ES-I3 (cell line): Measurements from ENCODE around the gene MED25.

Experiments
- H3K36me3 ChIP-seq: 2 replicates; pipeline ENCODE4 v1.6.1; 2013; ENCODE audit warnings: mild to moderate bottlenecking, low read length, control low read depth, moderate library complexity; ENCODE audit not compliant: insufficient read depth
- H3K4me1 ChIP-seq: 2 replicates; pipeline ENCODE4 v1.6.1; 2013; ENCODE audit warnings: mild to moderate bottlenecking, control low read depth, low read length; ENCODE audit not compliant: insufficient read depth
- H3K9ac ChIP-seq: 2 replicates; pipeline ENCODE4 v1.6.1; 2013; ENCODE audit warnings: low read depth, mild to moderate bottlenecking, low read length, moderate library complexity
- H3K9me3 ChIP-seq: 2 replicates; pipeline ENCODE4 v1.6.1; 2013; ENCODE audit warnings: mild to moderate bottlenecking, low read length, moderate library complexity; ENCODE audit not compliant: control insufficient read depth, insufficient read depth

MED25 gene

DNA sequence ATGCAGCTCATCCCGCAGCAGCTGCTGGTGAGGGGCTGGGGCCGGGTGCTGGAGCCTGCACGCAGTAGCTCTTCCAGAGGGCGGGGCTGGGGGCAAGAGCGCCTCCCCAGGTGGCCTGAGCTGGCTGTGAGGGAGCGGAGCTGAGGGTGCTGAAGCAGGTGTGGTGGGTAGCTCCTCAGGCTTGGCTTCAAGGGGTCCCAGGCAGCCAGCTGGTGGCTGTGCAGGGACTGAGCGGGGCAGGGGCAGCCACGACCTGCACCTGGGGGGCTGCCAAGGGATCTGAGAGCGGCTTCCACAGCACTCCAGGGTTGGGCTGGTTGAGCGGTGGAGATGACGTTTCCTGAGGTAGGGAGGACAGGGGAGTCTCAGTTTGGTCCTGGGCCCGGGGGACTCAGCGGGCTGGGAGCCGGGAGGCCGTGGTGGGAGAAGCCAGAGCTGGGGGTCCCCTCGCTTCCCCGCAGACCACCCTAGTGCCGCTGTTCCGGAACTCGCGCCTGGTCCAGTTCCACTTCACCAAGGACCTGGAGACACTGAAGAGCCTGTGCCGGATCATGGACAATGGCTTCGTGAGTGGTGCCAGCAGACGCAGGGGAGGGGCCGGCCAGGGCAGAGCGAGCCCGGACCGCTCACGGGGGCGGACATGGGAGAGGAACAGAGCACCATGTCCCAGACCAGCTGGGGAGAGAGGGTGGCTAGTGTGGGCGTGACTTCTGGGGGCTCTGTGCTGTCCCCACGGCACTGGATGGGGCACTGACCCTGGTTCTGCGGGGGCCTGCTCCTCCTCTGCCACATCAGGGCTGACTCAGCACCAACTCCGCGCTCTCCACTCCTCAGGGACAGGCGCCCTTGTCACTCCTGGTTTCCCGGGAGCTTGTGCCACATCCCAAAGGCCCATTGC is 40.2 kb downstream of the MED25 start:
- H3K4me1 ChIP-seq, result no peaks in the 10 kb centered on the region; the same call in 1 of the 2 replicates
- H3K9me3 ChIP-seq, result no peaks in the 10 kb centered on the region
- H3K9ac ChIP-seq, result no peak overlapping the region
- H3K36me3 ChIP-seq, result peaks cover 2% of the 10 kb centered on the region; the same call in 1 of the 2 replicates

DNA sequence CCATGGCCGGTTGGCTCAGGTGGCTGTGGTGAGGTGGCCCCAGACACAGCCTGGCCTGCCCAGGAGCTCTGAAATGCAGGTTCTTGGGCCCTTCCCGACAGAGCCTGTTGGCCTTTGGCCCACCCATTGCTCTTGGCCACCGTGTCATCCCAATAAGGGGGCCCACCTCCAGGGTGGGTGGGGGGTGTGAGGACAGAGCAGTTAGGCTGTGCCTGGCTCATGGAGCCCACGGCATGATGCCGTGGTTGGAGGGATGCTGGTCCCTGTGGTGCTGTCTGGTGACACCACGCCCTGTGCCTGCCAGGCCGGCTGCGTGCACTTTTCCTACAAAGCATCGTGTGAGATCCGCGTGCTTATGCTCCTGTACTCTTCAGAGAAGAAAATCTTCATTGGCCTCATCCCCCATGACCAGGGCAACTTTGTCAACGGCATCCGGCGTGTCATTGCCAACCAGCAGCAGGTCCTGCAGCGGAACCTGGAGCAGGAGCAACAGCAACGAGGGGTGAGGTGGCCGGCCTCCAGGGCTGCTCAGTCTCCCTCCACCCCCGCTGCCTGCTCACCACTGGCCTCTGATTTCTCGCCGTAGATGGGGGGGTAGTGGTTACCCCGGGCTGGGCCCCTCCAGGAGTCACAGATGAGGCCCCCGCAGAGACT is 41.7 kb downstream of the MED25 start:
- no peaks in the 10 kb centered on the region; the same call in 1 of the 2 replicates for H3K4me1 ChIP-seq
- peaks cover 12% of the 10 kb centered on the region for H3K36me3 ChIP-seq
- no peak overlapping the region for H3K9ac ChIP-seq
- H3K9me3 ChIP-seq, result no peaks in the 10 kb centered on the region

DNA sequence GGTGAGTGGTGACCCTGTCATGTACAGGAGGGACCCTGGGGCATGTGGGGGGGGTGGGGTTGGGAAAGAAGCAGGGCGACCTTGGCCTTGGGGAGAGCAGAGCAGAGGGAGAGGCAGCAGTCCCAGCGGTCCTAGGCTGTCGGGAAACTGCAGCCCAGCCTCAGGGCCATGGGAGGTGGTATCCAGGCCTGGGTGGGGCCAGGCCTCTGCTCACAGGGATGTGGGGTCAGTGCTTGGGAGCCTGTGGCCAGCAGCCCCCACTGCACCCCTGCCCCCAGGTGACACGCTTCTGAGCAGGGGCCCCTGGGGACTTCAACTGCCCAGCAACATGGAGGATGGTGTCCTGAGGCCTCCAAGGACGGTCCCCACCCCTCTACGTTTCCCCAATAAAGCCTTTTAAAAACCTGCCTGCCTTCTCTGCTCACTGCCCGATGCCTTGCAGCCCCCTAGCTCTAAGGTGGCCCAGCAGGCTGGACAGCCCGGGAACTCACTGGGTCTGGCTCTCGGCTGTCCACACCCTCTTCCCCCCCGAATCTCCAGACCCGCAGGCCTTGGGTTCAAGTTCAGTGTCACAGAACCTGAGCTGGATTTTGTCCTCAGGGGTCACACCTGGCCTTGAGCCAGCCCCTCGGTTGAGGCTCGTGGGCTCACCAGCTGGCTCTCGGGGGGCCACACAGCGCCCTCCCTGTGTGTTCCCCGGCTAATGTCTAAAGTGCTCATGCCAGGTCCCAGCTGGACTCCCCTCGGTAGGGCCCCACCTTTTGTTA is 42.4 kb downstream of the MED25 start:
- Histone ChIP-seq H3K9me3 (no peaks in the 10 kb centered on the region), H3K4me1 (no peaks in the 10 kb centered on the region; the same call in 1 of the 2 replicates), H3K36me3 (peaks cover 13% of the 10 kb centered on the region), H3K9ac (no peak overlapping the region)

DNA sequence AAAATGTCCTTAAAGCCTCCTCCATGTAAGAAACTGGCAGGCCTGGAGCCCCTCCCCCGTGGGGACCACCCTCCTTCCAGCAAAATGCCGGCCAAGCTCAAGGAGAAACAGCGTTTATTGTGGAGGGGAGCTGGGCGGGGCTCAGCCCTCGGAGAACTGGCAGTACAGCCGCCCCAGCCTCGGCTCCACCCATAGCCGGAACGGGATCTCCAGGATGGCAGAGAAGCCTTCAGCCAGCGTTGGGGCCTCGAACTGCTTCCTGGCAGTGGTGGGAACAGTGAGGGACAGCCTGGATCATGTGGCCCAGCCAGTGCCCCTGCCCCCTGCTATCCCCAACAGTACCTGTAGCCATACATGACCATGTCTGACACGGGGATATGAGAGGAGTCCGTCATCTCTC is 43.0 kb downstream of the MED25 start:
- peaks cover 13% of the 10 kb centered on the region for H3K36me3 ChIP-seq
- H3K4me1 ChIP-seq, result no peaks in the 10 kb centered on the region; the same call in 1 of the 2 replicates
- H3K9ac ChIP-seq, result no peak overlapping the region
- no peaks in the 10 kb centered on the region for H3K9me3 ChIP-seq

DNA sequence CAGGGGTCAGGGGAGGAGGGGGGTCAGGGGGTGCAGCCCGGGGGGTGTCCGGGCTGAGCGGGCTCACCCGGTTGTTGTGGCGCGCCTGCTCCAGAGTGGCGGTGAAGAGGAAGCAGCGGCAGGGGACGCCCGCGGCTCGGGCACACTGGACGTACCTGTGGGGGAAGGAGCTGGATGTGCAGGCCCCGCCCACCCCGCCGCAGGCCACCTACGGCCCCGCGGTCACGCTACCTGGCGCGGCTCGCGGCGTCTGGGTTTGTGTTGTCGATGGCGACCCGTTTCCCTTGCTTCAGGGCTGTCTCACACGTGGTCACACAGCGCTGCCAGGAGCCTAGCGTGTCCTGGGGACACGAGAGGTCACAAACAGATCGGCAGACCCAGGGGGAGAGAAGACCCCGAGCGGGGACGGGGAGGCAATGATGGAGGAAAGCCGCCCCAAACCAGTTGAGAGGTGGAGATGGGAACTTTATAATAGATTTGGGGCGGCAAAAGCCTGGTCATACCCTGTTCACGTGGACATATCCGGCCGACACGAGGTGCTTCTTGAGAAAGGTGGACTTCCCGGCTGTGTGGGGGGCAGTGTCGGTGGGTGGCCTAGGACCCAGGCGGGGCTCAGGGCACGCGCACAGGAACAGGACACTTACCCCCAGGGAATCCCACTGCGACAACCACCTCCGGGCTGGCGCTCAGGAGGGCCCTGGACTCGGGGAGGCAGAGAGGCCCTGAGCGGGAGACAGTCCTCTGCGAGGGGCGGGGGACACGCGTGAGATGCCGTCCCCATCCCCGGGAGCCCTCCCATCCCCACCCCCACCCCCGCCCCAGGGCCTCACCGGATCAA is 43.7 kb downstream of the MED25 start:
- H3K4me1 ChIP-seq, result no peaks in the 10 kb centered on the region; the same call in 1 of the 2 replicates
- no peaks in the 10 kb centered on the region for H3K9me3 ChIP-seq
- peaks cover 13% of the 10 kb centered on the region for H3K36me3 ChIP-seq
- no peak overlapping the region for H3K9ac ChIP-seq

DNA sequence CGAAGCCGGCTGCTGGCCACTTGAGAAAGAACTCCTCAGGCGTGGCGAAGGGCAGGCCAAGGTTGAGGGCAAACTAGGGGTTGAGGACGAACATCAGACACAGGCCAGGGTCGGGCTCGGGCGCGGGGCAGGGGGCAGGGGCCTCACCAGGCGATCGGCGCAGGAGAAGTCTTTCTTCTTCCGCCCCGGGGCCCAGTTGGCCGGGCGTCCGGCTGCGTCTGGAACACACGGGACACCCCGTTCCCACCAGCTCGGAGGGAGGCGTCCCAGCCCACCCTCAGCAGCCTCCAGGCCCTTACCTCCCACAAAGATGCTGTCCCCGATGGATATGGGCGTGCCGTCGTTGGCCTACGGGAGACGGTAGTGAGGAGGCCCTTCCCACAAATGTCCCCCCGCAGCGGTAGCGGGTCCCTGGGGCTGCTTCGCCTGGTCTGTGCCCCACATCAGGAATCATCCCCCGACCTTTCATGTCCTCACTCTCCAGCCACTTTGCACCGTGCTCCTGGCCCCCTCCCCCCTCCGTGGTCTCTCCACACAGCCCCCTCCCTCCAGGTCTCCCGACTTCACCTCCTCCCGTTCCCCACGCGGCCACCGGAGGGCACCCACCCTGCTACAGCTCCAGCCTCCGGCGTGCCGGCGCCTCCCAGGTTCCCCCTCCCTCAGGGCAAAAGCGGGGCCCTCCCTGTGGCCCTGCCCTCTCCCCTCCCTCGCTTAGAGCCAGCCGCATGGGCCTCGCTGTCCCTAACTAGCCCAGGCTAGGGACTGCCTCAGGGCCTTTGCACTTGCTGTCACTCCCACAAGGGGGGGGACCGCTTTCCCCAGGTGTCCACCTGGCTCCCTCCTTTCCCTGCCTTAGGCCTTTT is 44.5 kb downstream of the MED25 start:
- Histone ChIP-seq H3K9ac (no peak overlapping the region), H3K9me3 (no peaks in the 10 kb centered on the region), H3K4me1 (no peaks in the 10 kb centered on the region; the same call in 1 of the 2 replicates), H3K36me3 (peaks cover 13% of the 10 kb centered on the region)

DNA sequence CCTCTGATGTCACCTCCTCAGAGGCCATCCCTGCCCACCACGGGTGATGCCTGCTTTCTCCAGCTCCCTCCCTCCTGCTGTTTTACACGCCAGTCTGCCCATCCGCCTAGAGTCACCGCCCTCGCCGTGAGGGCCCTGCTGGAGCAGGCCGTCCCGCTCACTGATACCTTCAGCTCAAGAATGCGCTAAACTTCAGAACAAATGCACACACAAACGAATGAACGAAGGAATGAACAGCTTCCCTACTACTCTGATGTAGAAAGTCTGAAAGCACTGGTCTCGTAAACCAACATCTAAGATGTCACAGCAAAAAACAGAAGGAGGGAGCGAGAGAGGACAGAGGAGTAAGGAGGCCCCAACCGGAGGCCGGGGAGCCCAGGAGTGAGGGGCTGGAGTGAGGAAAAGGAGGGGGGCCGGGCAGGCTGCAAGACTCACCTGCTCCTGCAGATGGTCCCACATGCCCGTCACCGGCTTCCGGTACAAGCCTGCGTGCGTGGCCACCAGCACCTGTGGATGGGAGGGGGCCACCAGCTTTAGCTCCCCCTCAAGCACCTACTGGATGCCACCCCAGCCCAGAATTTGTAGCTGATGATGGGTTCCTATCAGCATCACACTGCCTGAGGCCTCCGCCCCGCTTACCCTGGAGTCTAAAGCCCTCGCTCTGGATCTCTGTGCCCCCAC is 45.3 kb downstream of the MED25 start:
- peaks cover 13% of the 10 kb centered on the region for H3K36me3 ChIP-seq

DNA sequence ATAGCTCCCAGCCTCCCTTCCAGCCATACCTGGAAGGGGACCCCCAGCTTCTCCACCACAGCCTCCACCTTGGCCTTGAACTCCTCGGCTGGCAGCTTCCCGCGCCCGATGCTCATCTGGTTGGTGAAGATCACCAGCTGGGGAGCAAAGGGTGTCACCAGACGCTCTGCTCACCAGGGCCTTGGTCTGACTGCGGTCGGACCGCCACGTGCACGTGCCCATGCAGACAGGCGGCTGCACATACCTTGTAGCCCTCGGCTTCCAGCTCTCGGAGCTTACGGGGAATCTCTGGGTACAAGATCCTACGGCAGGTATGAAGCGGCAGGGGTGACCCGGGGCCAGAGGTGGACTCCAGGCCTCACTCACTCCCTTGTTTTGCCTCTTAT is 45.8 kb downstream of the MED25 start:
- H3K9me3 ChIP-seq, result no peaks in the 10 kb centered on the region
- H3K4me1 ChIP-seq, result no peaks in the 10 kb centered on the region; the same call in 1 of the 2 replicates
- H3K36me3 ChIP-seq, result peaks cover 13% of the 10 kb centered on the region
- no peak overlapping the region for H3K9ac ChIP-seq

More for the DNA sequence above, 45.3 kb downstream of the MED25 start:
- no peaks in the 10 kb centered on the region for H3K9me3 ChIP-seq
- no peak overlapping the region for H3K9ac ChIP-seq
- no peaks in the 10 kb centered on the region; the same call in 1 of the 2 replicates for H3K4me1 ChIP-seq

DNA sequence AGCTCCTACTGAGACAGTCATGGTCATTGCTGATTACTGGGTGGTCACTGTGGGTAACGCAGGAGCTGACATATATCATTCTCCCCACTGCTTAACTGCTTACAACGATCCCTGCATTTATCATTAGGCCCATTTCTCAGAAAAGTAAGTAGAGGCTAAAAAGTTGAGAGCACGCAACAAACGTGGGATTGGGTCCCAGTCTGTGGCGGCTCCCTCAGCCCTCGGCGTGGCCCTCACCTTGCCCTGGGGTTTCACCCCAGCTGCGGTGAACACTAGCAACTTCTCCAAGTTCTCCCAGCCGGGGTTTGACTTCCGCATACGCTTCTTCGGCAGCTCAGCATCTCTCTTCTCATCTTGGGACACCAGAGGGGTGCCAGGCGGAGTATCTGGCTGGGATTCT is 46.8 kb downstream of the MED25 start:
- Histone ChIP-seq H3K4me1 (no peaks in the 10 kb centered on the region; the same call in 1 of the 2 replicates), H3K36me3 (peaks cover 10% of the 10 kb centered on the region), H3K9ac (no peak overlapping the region), H3K9me3 (no peaks in the 10 kb centered on the region)

DNA sequence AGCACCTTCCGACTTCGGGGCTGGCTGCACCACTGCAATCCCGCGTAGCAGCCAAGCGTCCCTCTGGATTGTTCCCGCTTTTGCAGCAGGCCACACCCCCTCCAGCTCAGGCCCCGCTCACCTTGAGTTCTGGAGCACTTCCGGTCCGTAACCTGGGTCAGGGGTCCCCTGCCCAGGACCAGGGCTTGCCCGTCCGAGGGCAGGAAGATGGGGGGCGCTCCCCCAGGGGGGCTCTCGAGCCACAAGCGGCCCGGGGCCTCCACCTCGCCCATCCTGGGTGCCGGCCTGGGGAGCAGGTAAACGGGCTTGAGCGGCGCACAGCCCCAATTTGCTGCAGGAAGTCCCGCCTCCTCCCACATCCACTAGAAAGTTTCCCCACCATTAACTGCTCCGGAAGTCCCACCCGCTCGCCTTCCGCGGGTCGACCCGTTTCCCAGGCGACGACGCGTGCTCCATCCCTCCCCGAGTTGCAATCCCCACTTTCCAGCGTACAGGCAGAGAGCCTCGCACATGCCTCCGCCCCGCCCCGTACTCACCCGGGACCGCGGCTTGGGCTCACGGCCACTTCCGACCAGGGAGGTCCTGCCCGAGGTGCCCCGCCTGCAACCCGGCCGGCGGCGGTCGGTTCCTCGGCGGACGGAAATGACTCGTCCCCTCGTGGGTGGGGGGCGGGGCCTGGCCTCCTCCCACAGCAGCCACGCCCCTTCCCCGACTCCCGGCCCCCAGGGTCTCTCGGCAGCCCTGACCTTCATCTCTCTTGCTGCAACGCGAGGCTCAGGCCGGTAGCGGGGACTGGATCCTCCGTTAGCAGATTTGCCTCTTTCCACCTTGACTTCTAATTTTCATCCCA is 49.1 kb downstream of the MED25 start, which contains the start of gene PNKP:
PNKP (minus strand) TSS at position 644 of the 850 bp plus-strand sequence; CDS start at position 272, 372 bp downstream.
- Histone ChIP-seq H3K9me3 (no peaks in the 10 kb centered on the region), H3K9ac (peak within 1 kb of the TSS; percentile 84), H3K36me3 (peaks cover 10% of the 10 kb centered on the region; the same call in 1 of the 2 replicates), H3K4me1 (no peaks in the 10 kb centered on the region; the same call in 1 of the 2 replicates)

DNA sequence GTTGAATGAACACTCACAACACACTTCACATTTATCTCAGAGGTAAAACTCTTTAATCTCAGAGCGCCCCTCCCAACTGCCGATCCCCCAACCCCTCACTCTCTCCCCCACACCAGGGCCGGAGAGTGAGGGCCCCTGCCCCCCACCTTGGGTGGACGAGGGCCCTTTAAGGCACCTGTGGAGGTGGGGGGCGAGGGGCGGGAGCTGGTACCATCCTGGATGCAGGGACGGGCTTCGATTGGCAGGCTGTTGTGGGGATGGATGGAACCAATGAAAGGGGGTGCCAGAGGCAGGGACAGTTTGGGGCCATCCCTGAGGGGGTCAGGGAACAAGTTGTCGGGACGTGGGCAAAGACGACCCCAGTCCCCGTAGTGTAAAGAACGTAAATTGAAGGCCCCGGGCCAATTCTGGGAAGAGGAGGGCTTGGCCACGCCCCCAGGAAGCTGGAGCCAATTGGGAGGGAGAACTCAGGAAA is 51.0 kb downstream of the MED25 start:
- H3K36me3 ChIP-seq, result peaks cover 7% of the 10 kb centered on the region; the same call in 1 of the 2 replicates
- H3K9ac ChIP-seq, result peak overlapping the region; percentile 49; the same call in 1 of the 2 replicates
- no peaks in the 10 kb centered on the region; the same call in 1 of the 2 replicates for H3K4me1 ChIP-seq
- no peaks in the 10 kb centered on the region for H3K9me3 ChIP-seq
